GM12874 (cell line): ENCODE data around the gene MANF.

Source experiments
- TF ChIP-seq, protein P1 (sequence below): IDR thresholded peaks from 2 replicates; pipeline ENCODE4 v1.5.1; 2011; ENCODE audit warnings: low read depth, mild to moderate bottlenecking, control low read depth, low read length, moderate library complexity; ENCODE audit not compliant: insufficient read depth

The MANF gene

DNA sequence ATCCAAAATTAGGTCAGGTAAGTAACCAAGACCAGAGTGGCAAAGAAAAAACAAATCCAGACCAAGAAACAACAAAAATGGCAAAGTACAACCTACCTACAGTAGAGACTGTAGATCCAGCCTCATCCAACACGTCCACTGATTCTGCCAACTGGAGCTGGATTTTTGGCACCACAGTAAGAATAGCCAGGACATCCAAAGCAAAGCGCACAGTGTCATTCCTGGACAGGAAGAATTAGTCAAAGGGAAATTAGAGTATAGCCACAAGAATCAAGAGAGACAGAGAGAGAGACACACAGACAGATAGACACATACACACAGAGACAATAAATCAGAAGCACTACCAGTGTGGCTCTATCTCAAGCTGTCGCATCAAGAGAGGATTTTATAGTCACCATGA is 37.1 kb downstream of the MANF start:
- TF ChIP-seq, protein P1, sequence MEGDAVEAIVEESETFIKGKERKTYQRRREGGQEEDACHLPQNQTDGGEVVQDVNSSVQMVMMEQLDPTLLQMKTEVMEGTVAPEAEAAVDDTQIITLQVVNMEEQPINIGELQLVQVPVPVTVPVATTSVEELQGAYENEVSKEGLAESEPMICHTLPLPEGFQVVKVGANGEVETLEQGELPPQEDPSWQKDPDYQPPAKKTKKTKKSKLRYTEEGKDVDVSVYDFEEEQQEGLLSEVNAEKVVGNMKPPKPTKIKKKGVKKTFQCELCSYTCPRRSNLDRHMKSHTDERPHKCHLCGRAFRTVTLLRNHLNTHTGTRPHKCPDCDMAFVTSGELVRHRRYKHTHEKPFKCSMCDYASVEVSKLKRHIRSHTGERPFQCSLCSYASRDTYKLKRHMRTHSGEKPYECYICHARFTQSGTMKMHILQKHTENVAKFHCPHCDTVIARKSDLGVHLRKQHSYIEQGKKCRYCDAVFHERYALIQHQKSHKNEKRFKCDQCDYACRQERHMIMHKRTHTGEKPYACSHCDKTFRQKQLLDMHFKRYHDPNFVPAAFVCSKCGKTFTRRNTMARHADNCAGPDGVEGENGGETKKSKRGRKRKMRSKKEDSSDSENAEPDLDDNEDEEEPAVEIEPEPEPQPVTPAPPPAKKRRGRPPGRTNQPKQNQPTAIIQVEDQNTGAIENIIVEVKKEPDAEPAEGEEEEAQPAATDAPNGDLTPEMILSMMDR = no peak

DNA sequence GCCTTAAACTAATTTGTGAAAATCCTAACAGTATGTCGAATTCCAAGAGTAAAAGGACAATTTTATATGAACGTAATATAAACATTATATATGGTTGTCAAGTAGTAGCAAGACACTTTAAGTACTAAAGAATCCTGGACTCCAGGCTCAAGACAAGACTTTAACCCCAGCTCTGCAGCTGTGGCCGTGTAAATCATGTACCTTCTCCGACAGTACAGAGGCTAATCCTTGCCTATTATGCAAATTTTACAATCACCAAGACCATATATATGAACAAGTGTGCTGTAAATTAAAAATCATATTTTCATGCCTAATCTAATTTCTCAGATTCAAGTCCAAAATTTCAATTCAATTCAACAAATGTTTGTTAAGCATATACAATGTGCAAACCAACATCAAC is 41.8 kb downstream of the MANF start:
- TF ChIP-seq, protein P1 = no peak

DNA sequence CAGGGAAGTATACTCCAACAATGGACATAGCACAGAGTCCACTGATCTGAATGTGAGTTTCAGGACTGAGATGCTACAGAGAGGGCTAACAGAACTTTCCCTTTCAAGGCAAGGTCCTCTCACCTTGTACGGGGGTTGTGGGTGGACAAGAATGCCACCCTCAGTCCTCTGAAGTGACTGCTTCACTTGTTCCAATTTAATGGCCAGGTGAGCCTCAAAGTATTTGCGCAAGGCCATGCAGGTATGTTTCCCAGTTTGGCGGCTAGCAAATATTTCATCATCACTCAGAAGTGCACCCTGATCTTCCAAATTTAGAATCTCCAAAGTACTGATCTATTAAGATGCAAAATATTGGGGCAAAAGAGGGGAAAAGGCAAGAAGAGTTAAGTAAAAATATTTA is 44.0 kb downstream of the MANF start:
- TF ChIP-seq, protein P1 = no peak

DNA sequence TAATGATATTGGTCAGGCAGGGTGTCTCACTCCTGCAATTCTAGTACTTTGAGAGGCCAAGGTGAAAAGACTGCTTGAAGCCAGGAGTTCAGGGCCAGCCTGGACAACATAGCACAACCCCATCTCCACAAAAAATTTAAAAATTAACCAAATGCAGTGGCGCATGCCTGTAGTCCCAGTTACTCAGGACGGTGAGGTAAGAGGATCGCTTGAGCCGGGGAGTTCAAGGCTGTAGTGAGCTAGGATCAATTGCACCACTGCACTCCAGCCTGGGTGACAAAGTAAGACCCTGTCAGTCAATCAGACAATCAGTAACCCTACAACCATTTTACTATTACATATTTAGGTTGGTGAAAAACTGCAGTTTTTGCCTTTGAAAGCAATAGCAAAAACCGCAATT is 49.0 kb downstream of the MANF start:
- TF ChIP-seq, protein P1 = no peak

DNA sequence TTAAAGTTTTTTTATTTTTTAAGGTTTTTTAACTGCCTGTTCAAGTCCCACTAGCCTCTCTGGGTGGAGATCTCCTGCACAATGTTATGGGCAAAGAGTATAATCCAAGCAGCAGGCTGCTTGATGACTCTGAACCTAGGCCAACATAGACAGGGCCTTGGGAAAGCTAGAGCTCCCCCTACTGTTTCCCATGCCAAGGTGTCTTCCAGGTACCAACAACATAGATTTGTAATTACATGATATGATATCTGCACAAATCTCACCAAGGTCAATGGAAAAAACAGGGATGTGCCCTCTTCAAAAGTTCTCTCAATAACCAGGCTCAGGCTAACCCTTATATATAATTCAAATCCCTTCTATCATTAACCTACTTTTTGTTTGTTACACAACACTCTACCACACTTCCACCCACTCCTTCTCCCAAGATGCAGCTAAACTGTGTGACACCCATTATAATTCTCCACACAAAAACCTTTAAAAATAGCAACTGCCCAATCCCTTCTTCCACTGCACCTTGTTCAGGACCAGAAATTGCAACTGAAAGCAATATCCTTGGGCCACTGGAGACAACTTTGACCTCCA is 49.7 kb downstream of the MANF start:
- TF ChIP-seq, protein P1 = peak; percentile 79

DNA sequence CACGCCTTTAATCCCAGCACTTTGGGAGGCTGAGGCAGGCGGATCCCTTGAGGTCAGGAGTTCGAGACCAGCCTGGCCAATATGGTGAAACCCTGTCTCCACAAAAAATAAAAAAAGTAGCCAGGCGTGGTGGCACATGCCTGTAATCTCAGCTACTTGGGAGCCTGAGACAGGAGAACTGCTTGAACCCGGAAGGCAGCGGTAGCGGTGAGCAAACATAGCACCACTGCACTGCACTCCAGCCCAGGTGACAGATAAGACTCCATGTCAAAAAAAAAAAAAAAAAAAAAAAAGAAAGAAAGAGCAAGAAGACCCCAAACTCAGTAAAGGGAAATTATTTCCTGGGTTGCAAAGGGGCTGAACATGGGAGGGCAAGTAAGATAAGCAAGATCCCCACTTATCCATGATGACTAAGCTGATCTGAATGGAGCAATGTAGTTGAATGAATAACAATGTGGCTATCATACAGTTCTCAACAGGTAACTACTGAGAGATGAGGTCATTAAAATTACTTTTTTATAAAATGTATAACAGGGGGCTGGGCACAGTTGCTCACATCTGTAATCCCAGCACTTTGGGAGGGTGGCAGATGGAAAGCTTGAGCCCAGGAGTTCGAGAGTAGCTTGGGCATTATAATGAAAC is 52.0 kb downstream of the MANF start:
- TF ChIP-seq, protein P1 = no peak
